VCaP (cell line): ENCODE data around the gene CHI3L1.
A peak's percentile ranks its signal among the peaks of the same experiment; 100 is the strongest.

Experiments used
- H3K27ac ChIP-seq: fragments of 450-650 bp; 2 replicates; pipeline ENCODE4 v1.5.1; 2017
- TF ChIP-seq, protein P1 (sequence below): fragments of 450-650 bp; conservative IDR thresholded peaks from 2 replicates; pipeline ENCODE4 v1.5.1; 2017; ENCODE audit warnings: mild to moderate bottlenecking, moderate library complexity

Gene CHI3L1

DNA sequence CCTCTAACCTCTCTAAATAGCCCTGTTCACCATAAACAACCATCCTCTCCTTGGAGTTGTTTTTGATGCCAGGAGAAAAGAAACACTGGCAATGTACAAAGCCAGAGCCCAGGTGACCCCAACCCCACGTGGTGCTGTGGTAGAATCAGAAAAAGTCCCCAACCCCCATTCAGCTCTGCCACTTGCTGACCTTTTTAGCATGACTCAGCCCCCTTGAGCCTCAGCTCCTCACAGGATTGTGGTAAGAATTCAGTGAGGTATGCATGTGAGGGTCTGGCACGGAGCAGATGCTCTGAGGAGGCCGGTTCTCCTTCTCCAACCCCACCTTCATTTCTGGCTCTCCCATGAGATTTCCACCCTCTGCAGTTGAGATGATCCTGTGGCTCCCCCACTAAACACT lies 11.1 kb upstream of the CHI3L1 start:
- H3K27ac ChIP-seq, result no peak overlapping the region
- TF ChIP-seq, protein P1, sequence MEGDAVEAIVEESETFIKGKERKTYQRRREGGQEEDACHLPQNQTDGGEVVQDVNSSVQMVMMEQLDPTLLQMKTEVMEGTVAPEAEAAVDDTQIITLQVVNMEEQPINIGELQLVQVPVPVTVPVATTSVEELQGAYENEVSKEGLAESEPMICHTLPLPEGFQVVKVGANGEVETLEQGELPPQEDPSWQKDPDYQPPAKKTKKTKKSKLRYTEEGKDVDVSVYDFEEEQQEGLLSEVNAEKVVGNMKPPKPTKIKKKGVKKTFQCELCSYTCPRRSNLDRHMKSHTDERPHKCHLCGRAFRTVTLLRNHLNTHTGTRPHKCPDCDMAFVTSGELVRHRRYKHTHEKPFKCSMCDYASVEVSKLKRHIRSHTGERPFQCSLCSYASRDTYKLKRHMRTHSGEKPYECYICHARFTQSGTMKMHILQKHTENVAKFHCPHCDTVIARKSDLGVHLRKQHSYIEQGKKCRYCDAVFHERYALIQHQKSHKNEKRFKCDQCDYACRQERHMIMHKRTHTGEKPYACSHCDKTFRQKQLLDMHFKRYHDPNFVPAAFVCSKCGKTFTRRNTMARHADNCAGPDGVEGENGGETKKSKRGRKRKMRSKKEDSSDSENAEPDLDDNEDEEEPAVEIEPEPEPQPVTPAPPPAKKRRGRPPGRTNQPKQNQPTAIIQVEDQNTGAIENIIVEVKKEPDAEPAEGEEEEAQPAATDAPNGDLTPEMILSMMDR, result no peak

DNA sequence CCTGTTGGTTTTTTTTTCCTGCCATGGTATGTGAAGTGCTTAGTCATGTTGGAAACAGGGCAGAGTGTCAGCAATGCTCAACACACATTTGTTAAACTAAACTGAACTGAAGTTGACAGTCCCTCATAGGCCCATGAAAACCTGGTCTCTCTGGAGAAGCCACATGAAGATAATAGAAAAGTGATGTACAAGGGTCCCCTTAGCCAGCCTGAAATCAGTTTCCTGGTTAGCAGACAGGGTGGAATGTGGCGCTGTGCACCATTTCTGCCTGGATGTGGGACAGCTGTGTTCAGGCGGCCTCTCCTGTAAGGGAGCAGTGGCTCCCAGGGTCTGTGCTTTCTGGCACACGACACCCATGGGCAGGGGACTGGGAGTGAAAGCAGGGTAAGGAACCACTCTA lies 9.9 kb upstream of the CHI3L1 start:
- TF ChIP-seq, protein P1, result no peak
- H3K27ac ChIP-seq, result no peak overlapping the region

DNA sequence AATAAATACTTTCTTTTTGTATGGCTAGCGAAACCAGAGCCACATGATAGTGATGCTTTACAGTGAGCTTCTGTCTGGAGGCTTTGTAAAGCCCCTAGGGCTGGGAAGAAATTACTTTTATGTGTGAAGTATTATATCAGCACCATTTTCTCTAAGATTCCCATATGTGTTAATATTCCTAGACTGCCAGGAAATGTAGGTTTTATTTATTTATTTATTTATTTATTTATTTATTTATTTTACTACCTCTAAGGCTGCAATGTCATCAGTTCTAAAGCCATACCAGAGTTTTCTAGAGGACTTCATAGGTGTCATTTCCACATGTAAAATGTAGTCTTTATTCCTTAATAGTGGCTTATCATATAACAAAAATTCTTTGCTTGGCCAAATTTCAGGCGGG lies 4.4 kb upstream of the CHI3L1 start:
- no peak overlapping the region for H3K27ac ChIP-seq
- TF ChIP-seq, protein P1, result no peak

DNA sequence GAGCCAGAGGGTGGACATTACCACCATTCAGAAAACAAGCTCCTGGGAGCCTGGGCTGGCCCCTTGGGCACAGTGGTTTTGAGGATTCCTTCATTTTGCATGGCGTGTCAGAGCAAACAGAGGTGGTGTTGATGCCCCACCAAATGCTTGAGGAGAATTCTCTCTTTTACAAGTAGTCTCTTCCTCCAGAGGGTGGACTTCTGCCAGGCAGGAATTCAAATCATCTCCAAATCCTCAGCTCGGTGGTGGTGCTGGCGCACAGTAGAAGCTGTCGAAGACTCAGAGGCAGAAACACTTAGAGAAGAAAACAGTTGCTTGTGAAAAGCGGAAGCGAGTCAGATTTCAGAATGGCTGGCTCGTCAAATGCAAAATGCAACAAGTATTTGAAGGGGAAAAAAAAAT lies 3.4 kb upstream of the CHI3L1 start:
- no peak overlapping the region for H3K27ac ChIP-seq
- TF ChIP-seq, protein P1, result no peak

DNA sequence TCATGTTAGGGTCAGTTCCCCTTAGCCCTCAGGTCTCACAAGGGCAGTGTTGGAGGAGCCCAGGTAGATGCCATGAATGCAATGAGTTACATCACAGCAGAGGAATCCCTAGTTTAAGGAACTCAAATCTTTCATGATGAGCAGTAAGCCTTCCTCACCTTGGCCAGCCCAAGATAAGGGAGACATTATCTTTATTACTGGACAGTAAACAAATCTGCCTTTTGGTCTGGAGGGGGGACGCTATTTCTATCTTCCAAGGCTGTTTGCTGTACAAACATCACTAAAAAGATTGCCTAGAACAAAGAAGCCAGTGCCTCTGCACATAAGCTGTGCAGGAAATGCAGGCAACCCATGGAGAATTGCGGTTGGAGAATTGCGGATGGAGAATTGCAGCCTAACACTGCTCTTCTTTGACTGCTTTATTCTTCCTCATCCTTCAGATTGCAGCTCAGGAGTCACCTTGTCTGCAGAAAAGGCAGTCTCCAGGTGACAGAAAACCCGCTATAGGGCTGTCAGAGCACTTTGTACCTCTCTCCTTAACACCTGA lies 2.3 kb upstream of the CHI3L1 start:
- TF ChIP-seq, protein P1, result no peak
- peak overlapping the region; percentile 64 for H3K27ac ChIP-seq

DNA sequence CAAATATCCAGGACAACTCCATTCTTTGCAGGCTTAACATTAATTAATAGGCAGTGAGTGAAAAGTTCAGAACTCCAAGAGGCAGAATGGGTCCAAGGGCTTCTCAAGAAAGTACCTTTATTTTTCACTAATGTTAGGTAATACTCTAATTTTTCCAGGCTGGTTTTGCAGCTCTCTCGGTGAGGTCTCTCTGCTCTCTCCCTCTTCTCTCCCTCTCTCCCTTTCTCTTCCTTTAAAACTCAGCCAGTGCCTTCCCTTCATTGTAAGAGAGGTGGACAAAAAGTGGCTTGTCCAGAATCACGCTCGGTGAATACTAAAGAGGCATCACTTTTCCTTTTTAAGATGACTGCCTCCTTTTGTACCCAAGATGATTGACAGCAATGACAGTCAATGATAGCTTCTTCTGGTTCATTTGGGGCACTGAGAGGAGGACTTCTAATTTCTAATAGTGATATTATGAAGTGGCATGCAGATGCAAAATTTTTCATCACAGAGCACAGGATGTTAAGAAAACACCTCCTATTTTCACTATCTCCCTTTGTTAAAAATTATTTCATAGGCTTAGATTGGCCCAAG lies 1.3 kb upstream of the CHI3L1 start:
- TF ChIP-seq, protein P1, result no peak
- H3K27ac ChIP-seq, result peak overlapping the region; percentile 64

DNA sequence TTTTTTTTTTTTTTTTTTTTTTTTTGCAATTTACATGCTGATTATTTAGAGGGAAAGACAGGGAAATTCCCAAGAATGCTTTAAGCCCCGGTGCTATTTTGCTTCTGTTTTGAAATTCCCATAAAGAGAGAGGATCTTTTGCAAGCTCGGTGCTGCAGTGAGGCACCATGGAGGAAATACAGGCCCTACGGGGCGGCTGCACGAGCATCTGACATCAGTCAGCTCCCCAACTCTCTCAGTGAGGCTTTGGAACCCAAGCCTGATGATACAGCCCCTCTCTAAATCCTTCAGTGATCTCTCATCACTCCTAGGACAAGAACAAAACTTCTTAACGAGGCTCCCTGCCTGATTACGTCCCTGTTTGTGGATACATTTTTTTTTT lies 791 bp upstream of the CHI3L1 start:
- TF ChIP-seq, protein P1, result no peak

More for the DNA sequence above, 791 bp upstream of the CHI3L1 start:
- peak overlapping the region; percentile 64; the same call in 1 of the 2 replicates for H3K27ac ChIP-seq
